Activated naive CD4-positive, alpha-beta T cell treated with anti-CD3 and anti-CD28 coated beads, Interleukin-2, amount 10 ng/mL, durations not matched to agents 5 hours and 36 hours (primary cell): ENCODE data around the gene COLQ. TPM values are rescaled to one million over a fixed set of nuclear protein-coding genes. Genes with fewer than 3 reads are reported as not detected.

ENCODE experiments used
- microRNA-seq: library from miRNA; unstranded; fragments of <30 nt; microRNA quantifications from one replicate; pipeline ENCODE4 v1.2.0, GENCODE V29; 2022; ENCODE audit warnings: borderline microRNAs expressed, borderline replicate concordance
- total RNA-seq, 2 experiments: library from RNA; stranded (reverse); gene quantifications; one replicate each; pipeline ENCODE4 v1.2.3, GENCODE V29; 2021

COLQ gene
- 1 to 10 TPM; 4.5 to 5.0 TPM for total RNA-seq

GRCh38 chr3:15521573-15521965 is at the start of gene COLQ:
Gene COLQ (minus strand): TSS chr3:15521706. CDS start chr3:15521625, 81 bp downstream.

DNA sequence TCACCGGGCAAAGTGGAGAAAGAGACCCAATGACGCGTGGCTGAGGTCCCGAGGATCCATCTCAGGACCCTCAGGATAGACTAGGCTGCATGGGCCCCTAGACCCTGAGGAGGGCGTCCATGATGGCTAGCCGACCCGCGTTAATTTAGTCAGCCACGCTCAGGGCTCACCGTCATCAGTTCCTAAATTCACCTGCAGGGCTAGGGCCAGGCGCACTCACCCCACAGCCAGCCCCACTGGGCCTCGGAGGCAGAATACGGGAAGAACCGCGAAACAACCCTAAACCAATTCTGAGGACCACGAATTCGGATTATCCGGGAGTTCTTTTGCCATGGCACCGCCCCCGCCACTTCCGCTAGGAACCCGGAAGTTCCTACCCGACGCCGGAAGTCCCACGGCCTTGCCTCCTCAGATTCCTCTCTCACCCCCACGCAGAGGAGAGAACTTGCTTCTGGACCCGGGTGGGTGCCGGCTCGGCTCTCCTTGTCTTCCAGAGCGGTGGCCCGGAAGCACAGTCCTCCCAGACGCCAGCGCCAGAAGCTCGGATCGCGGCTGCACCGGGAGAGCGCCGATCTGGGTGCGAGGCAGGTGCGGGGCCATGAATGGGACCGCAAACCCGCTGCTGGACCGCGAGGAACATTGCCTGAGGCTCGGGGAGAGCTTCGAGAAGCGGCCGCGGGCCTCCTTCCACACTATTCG is 94.2 kb downstream of the COLQ start, which contains the start of the genes EAF1 and METTL6:
Gene EAF1, plus strand, starts transcription at position 417 of the 699 bp plus-strand sequence. Its CDS starts 182 bp downstream, at position 599.
Gene METTL6, minus strand, starts transcription at position 363 of the 699 bp plus-strand sequence. CDS start 1,033 bp downstream, outside the sequence.

Small RNA genes lying within 50 kb of the gene (microRNA-seq; reads per million reads assigned to microRNA genes)
- gene MIR4270, result not detected

Other genes starting within 250 kb of the COLQ start
- gene SH3BP5, start 189.1 kb downstream of the COLQ start, total RNA-seq, result 10 to 100 TPM; 50.0 to 51.9 TPM
- 10 to 100 TPM; 16.6 to 17.0 TPM for gene METTL6, start 94.2 kb downstream of the COLQ start, total RNA-seq
- 10 to 100 TPM; 26.5 to 30.1 TPM for gene EAF1, start 94.1 kb downstream of the COLQ start, total RNA-seq
- gene HACL1, start 79.9 kb upstream of the COLQ start, total RNA-seq, result 10 to 100 TPM; 22.2 to 24.9 TPM
- gene BTD, start 80.0 kb upstream of the COLQ start, total RNA-seq, result 1 to 10 TPM; 8.0 to 8.3 TPM